Medulla oblongata (tissue), 1 donor: ENCODE data around the gene PRDM16.

ENCODE experiments used
- DNase-seq: peaks from one replicate; pipeline ENCODE4 v3.0.0-alpha.2; 2015; ENCODE audit errors: extremely low spot score

PRDM16 gene

GRCh38 chr1:3242408-3243260 is 173.6 kb downstream of the PRDM16 start:
- DNase-seq, result no peak

GRCh38 chr1:3243304-3243703 is 174.3 kb downstream of the PRDM16 start:
- no peak for DNase-seq

- no peak for DNase-seq
Observed at GRCh38 chr1:3244025-3244926, 175.3 kb downstream of the PRDM16 start.

GRCh38 chr1:3244927-3245315 is 175.9 kb downstream of the PRDM16 start:
- DNase-seq, result no peak

- no peak for DNase-seq
Observed at GRCh38 chr1:3245344-3245743, 176.3 kb downstream of the PRDM16 start.

GRCh38 chr1:3245768-3246167 is 176.8 kb downstream of the PRDM16 start:
- DNase-seq, result no peak

GRCh38 chr1:3246251-3246650 is 177.2 kb downstream of the PRDM16 start:
- DNase-seq, result no peak

- no peak for DNase-seq
Observed at GRCh38 chr1:3247521-3248121, 178.6 kb downstream of the PRDM16 start.

- DNase-seq, result no peak
Observed at GRCh38 chr1:3248155-3249141, 179.4 kb downstream of the PRDM16 start.

- DNase-seq, result no peak
Observed at GRCh38 chr1:3249231-3249630, 180.2 kb downstream of the PRDM16 start.

- no peak for DNase-seq
Observed at GRCh38 chr1:3249631-3250501, 180.9 kb downstream of the PRDM16 start.

GRCh38 chr1:3250624-3251023 is 181.6 kb downstream of the PRDM16 start:
- DNase-seq, result no peak

- no peak for DNase-seq
Observed at GRCh38 chr1:3251099-3251806, 182.2 kb downstream of the PRDM16 start.

GRCh38 chr1:3251807-3252428 is 182.9 kb downstream of the PRDM16 start:
- no peak for DNase-seq

GRCh38 chr1:3255680-3256079 is 186.7 kb downstream of the PRDM16 start:
- no peak for DNase-seq

GRCh38 chr1:3257788-3258187 is 188.8 kb downstream of the PRDM16 start:
- DNase-seq, result no peak

GRCh38 chr1:3258386-3259003 is 189.5 kb downstream of the PRDM16 start:
- DNase-seq, result no peak

GRCh38 chr1:3259020-3259419 is 190.0 kb downstream of the PRDM16 start:
- no peak for DNase-seq
